VCaP (cell line): ENCODE results near the gene UBXN1.
"Not testable (repeated sequence)": the region's sequence is repeated elsewhere in the genome, so short reads cannot be mapped to it uniquely, and the experiment has no call there.

Experiments used
- H3K27ac ChIP-seq: fragments of 450-650 bp; 2 replicates; pipeline ENCODE4 v1.5.1; 2017
- TF ChIP-seq, protein P1 (sequence below): fragments of 450-650 bp; conservative IDR thresholded peaks from 2 replicates; pipeline ENCODE4 v1.5.1; 2017; ENCODE audit warnings: mild to moderate bottlenecking, moderate library complexity

The UBXN1 gene

DNA sequence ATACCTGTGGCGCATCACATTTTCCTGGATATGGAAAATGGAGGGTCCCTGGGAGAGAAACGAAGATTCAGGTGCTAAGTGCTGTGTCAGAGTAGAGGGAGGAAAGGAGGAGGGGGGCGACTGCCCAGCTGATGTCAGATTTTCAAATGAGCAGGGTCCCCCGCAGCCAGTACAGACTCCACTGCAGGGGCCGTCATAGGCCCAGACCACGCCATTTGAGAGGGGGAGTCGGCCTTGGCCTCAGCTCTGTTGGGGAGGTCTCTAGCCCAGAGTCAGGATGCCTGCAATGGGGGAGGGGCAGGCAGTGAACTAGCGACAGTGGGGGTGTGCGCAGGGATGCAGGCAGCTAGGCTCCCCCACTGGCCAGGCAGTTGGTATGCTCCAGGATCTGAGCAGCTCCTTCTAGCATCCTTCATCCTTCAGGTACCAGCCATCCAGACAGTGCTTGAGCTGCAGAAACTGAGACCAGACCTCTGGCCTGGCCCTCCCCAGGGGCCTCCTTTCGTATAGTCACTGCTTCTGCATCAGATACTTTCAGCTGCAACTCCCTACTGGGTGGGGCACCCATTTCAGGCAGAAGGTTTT, 28.5 kb upstream of the UBXN1 start, which contains the start of the genes BSCL2 and GNG3:
Gene BSCL2 (minus strand): TSS at position 148 of the 585 bp plus-strand sequence. CDS start 229 bp downstream, outside the sequence.
Gene GNG3 (plus strand): TSS at position 400 of the 585 bp plus-strand sequence. CDS start 620 bp downstream, outside the sequence.
- TF ChIP-seq, protein P1, sequence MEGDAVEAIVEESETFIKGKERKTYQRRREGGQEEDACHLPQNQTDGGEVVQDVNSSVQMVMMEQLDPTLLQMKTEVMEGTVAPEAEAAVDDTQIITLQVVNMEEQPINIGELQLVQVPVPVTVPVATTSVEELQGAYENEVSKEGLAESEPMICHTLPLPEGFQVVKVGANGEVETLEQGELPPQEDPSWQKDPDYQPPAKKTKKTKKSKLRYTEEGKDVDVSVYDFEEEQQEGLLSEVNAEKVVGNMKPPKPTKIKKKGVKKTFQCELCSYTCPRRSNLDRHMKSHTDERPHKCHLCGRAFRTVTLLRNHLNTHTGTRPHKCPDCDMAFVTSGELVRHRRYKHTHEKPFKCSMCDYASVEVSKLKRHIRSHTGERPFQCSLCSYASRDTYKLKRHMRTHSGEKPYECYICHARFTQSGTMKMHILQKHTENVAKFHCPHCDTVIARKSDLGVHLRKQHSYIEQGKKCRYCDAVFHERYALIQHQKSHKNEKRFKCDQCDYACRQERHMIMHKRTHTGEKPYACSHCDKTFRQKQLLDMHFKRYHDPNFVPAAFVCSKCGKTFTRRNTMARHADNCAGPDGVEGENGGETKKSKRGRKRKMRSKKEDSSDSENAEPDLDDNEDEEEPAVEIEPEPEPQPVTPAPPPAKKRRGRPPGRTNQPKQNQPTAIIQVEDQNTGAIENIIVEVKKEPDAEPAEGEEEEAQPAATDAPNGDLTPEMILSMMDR, result no peak
- peak within 1 kb of the TSS; percentile 93 for H3K27ac ChIP-seq

DNA sequence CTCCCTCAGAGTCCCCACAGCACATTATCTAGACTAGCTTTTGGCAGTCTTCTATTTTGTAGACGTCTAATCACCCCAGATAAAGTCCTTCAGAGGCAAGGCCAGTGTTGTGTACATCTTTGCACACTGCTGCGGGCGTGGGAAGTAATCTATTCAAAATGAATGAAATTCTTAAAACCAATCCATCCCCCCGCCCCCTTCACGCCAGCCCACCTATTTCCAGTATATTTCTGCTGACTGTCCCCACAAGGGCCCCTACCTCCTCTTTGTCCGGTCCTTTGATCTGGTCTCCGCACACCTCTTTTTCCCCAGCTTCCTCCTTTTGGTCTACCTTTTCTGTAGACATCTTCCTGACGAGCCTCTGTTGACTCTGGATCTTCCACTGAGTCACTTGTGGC, 28.0 kb upstream of the UBXN1 start:
- H3K27ac ChIP-seq, result peak overlapping the region; percentile 93

DNA sequence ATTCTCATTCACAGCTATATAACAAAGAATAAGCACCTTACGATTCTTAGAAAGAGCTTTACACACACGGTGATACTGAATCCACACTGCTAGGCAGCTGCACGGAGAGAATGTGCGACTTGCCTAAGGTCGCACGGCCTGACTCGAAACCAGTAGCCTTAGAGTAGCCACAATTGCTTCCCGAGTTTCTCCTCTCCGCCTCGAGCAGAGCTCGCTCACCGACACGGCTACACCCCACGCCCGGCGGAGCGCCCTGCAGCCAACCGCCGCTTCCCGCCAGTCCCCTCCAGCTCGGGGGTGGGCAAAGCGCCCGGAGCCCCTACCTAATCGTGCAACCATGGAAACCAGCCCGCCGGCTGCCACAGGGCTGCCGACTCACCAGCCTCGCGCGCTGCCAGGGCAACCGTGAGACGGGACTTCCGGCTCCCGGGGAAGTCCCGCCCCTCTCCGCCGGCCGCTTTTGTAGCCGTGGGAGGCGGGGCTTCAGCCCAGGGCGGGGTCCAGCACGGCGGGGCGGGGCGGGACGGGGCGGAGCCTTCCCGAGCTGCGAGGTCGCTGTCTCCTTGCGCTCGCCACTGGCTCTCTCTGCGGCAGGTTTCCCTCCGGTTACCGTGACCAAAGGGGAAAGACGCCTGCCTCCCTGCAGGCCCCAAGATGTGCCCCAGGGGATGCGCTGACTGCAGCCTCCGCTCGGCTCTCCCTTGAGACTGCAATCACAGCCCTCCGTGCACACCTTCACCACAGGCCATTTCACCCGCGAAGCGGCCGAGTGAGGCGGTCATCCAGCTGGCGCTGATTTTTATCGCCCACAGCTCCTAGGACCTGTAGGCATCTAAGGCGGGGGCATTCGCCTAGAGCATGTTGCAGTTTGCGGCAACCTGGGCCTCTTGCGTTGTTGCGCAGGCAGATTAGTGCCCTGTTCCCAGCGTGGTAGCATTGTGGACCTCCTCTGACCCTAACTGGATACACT, 27.3 kb upstream of the UBXN1 start:
- peak overlapping the region; percentile 93 for H3K27ac ChIP-seq
- TF ChIP-seq, protein P1, result no peak

More for the DNA sequence above, 28.0 kb upstream of the UBXN1 start:
- TF ChIP-seq, protein P1, result no peak

DNA sequence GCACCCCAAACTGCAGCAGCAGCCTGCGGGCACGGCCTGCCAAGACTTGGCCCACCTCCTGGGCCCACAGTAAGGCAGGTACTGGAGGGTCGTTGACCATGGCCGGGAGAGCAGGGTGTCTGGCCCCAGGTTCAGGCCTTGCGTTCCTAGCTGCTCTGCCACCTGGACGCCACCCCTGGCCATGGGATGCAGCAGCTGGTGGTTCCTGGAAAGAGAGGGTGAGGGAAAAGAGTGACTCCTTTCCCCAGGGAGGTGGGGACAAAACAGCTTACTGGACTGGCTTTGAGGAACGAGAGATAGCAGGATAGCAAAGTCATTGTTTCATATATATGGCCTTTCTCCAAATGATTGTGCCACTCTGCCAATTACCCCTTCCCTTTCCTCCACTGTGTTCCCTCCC, 26.5 kb upstream of the UBXN1 start:
- peak overlapping the region; percentile 93 for H3K27ac ChIP-seq
- TF ChIP-seq, protein P1, result peak; percentile 33; the same call in 1 of the 2 replicates

DNA sequence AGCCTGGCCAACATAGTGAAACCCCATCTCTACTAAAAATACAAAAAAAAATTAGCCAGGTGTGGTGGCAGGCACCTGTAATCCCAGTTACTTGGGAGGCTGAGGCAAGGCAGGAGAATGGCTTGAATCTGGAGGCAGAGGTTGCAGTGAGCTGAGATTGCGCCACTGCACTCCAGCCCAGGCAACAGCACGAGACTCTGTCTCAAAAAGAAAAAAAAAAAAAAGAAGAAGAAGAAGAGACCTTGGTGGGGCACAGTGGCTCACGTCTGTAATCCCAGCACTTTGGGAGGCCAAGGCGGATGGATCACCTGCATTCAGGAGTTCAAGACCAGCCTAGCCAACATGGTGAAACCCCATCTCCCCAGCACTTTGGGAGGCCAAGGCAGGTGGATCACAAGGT, 25.0 kb upstream of the UBXN1 start:
- peak overlapping the region; percentile 93 for H3K27ac ChIP-seq

DNA sequence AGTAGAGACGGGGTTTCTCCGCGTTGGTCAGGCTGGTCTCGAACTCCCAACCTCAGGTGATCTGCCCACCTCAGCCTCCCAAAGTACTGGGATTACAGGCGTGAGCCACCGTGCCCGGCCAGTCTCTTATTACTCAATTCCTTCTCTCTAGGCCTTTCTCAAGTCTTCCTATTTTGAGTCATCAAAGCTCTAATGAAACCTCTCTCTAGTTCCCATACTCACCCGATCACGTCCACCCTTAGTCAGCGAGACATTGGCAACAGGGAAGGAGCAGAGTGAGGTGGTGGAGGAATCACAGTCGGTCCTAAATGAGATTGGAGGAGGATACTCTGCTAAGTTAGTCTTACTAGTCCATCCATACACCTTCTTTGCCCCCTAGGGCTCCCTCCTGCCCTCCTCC, 23.4 kb upstream of the UBXN1 start:
- TF ChIP-seq, protein P1, result no peak
- no peak overlapping the region for H3K27ac ChIP-seq

DNA sequence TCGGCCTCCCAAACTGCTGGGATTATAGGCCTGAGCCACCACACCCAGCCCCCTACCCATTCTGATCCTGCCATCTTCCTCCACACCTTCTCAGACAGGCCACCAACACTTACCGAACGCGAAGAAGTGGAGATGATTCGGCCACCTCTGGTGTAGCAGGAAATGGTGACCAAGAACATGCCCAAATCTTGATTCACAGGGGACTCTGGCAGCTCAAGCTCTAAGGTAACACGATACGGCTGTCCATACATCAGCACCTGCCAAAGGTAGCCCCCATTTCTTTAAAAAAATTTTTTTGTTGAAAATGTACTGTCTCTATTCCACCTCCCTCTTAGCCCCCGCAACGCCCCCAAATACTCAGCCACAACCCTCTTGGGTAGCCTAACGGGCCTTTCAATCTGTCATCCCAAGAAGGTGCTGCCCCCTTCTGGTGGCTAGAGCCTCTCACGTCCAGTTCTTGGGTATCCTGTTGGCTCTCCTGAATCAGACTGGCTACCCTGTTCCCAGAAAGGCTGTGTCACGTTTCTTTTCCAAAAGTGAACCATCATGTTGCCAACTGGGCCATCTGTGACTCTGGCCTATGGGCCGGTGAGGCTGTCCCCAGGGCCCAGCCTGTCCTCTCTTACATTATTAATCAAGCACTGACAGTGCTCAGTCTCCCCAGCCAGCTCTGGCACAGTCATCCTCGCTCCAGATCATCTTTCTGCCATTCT, 15.7 kb upstream of the UBXN1 start:
- TF ChIP-seq, protein P1, result peak; percentile 83
- H3K27ac ChIP-seq, result no peak overlapping the region

DNA sequence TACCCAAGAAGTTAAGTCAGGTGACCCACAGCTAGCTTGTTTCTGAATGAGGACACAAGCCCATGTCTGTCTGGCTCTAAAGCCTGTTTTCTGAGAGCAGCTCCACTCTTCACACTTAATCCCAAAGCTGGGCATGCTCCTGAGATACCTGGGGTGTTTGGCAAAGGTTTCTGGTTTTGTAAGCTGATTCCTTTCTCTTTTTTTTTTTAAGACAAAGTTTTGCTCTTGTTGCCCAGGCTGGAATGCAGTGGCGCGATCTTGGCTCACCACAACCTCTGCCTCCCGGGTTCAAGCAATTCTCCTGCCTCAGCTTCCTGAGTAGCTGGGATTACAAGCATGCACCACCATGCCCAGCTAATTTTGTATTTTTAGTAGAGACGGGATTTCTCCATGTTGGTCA, 14.8 kb upstream of the UBXN1 start:
- not testable (repeated sequence) for H3K27ac ChIP-seq
